ENCODE measurements around the gene RAB17.

The RAB17 gene

DNA sequence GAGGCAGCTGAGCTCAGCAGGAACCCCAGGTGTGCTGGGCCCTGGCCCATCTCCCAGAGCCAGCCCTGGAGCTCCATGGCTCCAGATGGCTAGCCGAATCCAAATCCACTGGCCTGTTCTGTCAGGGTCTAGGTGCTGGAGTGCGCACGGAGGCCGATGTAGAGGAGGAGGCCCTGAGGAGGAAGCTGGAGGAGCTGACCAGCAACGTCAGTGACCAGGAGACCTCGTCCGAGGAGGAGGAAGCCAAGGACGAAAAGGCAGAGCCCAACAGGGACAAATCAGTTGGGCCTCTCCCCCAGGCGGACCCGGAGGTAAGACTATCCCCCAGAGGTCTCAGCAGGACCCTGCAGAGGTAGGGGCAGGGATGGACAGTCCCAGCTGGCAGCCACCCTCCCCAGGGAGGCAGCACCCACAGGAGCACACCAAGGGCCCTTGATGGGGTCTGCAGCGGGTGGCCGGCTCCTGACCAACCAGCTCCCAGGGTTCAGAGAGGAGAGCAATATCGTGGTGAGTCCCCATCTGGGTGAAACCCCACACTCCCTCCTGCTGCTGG lies 50.2 kb downstream of the RAB17 start:
- Histone ChIP-seq H3K9ac (ENCODE audit: low read length) (no peak overlapping the region), H3K36me3 (ENCODE audit: control insufficient read depth, insufficient read depth, low read length) (peaks cover 22% of the 10 kb centered on the region), H3K9me3 (ENCODE audit: control insufficient read depth, low read length) (no peaks in the 10 kb centered on the region), H3K27me3 (ENCODE audit: control insufficient read depth, insufficient read depth, low read length) (no peaks in the 10 kb centered on the region), H3K4me1 (ENCODE audit: control insufficient read depth, insufficient read depth, low read length) (peaks cover 51% of the 10 kb centered on the region), H3K4me3 (ENCODE audit: low read length) (no peak overlapping the region)

DNA sequence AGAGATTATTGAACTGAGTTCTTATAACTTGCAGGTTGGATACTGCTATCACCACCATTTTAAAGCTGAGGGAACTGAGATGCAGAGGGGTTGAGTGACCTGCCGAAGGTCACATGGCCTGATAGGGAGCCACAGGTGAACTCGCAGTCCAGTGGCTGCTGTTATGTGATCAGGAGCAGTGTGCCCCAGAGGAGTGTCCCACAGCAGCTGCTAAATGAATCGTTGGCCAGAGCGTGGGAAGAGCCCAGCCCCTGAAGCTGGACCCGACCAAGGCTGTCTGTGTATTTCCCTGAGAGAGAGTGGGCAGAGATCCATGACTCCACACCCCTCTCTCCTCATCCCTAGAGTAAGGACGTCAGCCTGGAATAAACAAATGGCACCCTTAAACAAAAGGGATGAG lies 50.9 kb downstream of the RAB17 start:
- Histone ChIP-seq H3K27me3 (ENCODE audit: control insufficient read depth, insufficient read depth, low read length) (no peaks in the 10 kb centered on the region), H3K9ac (ENCODE audit: low read length) (no peak overlapping the region), H3K36me3 (ENCODE audit: control insufficient read depth, insufficient read depth, low read length) (peaks cover 22% of the 10 kb centered on the region), H3K4me3 (ENCODE audit: low read length) (no peak overlapping the region), H3K4me1 (ENCODE audit: control insufficient read depth, insufficient read depth, low read length) (peaks cover 56% of the 10 kb centered on the region), H3K9me3 (ENCODE audit: control insufficient read depth, low read length) (no peaks in the 10 kb centered on the region)

DNA sequence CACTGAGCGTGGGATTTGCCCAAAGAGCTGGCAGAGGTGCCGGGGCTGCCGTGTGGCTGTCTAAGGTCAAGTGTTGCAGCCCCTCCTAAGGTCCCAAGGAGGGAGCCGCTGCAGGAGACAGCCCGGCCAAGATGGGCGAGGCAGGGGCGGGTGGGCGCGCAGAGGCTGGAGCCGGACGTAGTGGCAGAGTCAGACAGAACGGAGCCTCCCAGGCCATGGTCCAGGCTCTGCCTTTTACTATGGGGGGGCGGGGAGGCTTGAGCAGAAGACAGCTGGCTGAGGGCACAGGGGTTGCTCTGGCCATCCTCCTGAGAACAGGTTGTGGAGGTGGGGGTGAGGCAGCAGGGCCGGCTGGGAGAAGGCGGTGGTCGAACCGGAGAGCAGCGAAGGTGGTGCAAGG lies 51.6 kb downstream of the RAB17 start:
- Histone ChIP-seq H3K4me3 (ENCODE audit: low read length) (no peak overlapping the region), H3K4me1 (ENCODE audit: control insufficient read depth, insufficient read depth, low read length) (peaks cover 62% of the 10 kb centered on the region), H3K9ac (ENCODE audit: low read length) (no peak overlapping the region), H3K36me3 (ENCODE audit: control insufficient read depth, insufficient read depth, low read length) (peaks cover 27% of the 10 kb centered on the region), H3K27me3 (ENCODE audit: control insufficient read depth, insufficient read depth, low read length) (no peaks in the 10 kb centered on the region), H3K9me3 (ENCODE audit: control insufficient read depth, low read length) (no peaks in the 10 kb centered on the region)

DNA sequence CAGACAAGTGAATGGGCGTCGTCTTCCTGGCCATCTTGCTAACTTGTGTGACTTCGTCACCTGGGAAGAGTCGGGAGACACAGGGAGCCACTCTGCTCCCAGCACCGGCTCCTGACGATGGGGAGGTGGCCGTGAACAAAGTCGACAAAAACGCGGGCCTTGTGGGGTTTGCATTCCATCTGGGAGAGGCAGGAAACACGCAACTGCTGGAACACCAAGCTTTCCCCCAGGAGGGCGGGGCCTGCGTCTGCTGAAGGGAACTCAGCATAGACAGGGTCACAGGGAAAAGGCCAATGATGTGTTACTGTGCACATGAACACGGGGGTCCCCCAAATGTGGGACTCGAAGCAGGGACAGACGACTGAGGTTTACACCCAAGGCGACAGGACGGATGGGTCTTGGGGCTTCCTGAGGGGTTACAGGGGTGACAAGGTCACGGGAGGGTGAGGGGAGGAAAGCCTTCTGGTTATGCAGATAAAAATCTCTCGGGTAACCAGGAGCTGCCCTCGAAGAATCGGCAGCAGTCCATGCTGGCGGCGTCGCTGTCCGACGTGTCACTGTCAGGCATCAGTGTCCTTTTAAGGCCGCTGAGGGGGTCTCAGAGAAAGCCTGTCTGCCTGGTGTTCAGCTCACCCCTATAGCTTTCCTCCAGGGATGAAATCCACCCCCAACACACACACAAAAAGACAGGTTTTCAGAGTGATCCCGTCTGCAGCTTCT lies 52.4 kb downstream of the RAB17 start:
- Histone ChIP-seq H3K4me3 (ENCODE audit: low read length) (no peak overlapping the region), H3K9me3 (ENCODE audit: control insufficient read depth, low read length) (no peaks in the 10 kb centered on the region), H3K36me3 (ENCODE audit: control insufficient read depth, insufficient read depth, low read length) (peaks cover 28% of the 10 kb centered on the region), H3K9ac (ENCODE audit: low read length) (no peak overlapping the region), H3K4me1 (ENCODE audit: control insufficient read depth, insufficient read depth, low read length) (peaks cover 68% of the 10 kb centered on the region), H3K27me3 (ENCODE audit: control insufficient read depth, insufficient read depth, low read length) (no peaks in the 10 kb centered on the region)

DNA sequence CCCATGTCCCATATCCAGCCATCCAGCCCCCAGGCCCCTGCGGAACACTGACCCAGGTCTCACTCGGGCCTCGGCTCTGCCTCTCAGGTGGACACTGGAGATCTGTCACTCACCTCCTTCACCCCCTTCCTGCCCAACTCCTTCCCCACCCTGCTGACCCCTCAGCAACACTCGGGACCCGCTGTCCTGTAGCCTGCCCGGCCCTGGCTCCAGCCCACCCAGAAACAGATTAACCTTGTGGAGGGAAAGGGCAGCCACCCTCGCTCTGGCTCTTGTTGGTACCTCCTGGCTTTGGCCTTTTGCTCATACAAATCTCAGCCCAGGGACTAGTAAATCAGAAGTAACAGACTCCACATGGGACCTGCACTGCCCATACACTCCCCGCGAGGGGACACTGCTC lies 53.9 kb downstream of the RAB17 start:
- Histone ChIP-seq H3K36me3 (ENCODE audit: control insufficient read depth, insufficient read depth, low read length) (peaks cover 31% of the 10 kb centered on the region), H3K4me1 (ENCODE audit: control insufficient read depth, insufficient read depth, low read length) (peaks cover 67% of the 10 kb centered on the region), H3K27me3 (ENCODE audit: control insufficient read depth, insufficient read depth, low read length) (no peaks in the 10 kb centered on the region), H3K9me3 (ENCODE audit: control insufficient read depth, low read length) (no peaks in the 10 kb centered on the region), H3K4me3 (ENCODE audit: low read length) (no peak overlapping the region), H3K9ac (ENCODE audit: low read length) (no peak overlapping the region)

- Histone ChIP-seq H3K9me3 (ENCODE audit: control insufficient read depth, low read length) (no peaks in the 10 kb centered on the region), H3K4me1 (ENCODE audit: control insufficient read depth, insufficient read depth, low read length) (peaks cover 61% of the 10 kb centered on the region), H3K9ac (ENCODE audit: low read length) (no peak overlapping the region), H3K36me3 (ENCODE audit: control insufficient read depth, insufficient read depth, low read length) (peaks cover 27% of the 10 kb centered on the region), H3K4me3 (ENCODE audit: low read length) (no peak overlapping the region), H3K27me3 (ENCODE audit: control insufficient read depth, insufficient read depth, low read length) (no peaks in the 10 kb centered on the region)
These were observed 54.5 kb downstream of the RAB17 start for GRCh38 chr2:237536083-237536415.

DNA sequence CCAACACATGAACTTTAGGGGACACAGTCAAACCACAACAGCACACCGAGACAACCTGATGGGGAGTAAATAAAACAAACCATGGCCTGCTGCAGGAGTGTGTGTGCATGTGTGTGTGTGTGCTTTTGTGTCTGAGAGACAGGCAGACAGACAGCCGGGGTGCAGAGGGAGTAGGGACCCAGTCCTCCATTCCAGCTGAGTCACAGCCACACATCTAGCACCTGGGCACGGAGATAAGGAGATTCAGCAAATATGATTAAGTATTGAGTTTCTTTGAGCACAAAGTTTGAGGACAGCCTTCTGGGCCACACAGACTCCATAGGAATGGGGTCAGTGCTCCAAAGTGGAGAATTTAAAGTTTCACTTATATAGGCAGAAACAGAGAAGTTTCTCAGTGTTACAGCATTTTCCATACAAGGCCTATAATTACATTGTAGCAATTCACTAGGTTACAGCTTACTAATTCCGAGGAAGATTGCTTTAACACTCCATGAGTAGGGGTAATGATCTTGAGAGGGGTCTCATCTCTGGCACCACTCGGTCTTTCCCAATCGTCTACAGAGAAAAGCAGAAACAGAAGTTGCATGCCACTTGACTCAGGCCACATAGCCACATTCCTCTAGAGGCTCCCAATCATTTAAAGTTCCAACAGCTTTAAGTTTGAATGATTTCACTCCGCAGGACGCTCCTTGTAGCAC lies 55.0 kb downstream of the RAB17 start:
- Histone ChIP-seq H3K4me1 (ENCODE audit: control insufficient read depth, insufficient read depth, low read length) (peaks cover 56% of the 10 kb centered on the region), H3K9ac (ENCODE audit: low read length) (no peak overlapping the region), H3K36me3 (ENCODE audit: control insufficient read depth, insufficient read depth, low read length) (peaks cover 31% of the 10 kb centered on the region), H3K9me3 (ENCODE audit: control insufficient read depth, low read length) (no peaks in the 10 kb centered on the region), H3K4me3 (ENCODE audit: low read length) (no peak overlapping the region), H3K27me3 (ENCODE audit: control insufficient read depth, insufficient read depth, low read length) (no peaks in the 10 kb centered on the region)

DNA sequence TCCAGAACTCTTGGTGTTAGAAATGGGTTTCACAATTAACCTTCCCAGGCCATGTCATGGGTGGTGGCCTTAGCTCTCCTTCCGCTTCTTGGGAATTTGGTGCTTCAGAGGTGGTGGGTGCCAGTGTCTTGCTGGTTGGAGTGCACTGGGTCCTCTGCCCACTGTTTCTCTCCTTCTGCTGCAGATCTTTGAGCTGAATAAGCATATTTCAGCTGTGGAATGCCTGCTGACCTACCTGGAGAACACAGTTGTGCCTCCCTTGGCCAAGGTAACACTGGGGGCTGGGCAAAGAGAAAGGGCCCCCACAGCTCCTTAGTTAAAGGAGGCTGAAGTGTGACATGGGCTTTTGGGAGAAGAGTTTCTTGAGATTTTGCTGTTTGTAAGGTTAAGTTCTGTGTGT lies 56.2 kb downstream of the RAB17 start:
- Histone ChIP-seq H3K9me3 (ENCODE audit: control insufficient read depth, low read length) (no peaks in the 10 kb centered on the region), H3K4me3 (ENCODE audit: low read length) (no peak overlapping the region), H3K9ac (ENCODE audit: low read length) (no peak overlapping the region), H3K4me1 (ENCODE audit: control insufficient read depth, insufficient read depth, low read length) (peaks cover 45% of the 10 kb centered on the region), H3K36me3 (ENCODE audit: control insufficient read depth, insufficient read depth, low read length) (peaks cover 31% of the 10 kb centered on the region), H3K27me3 (ENCODE audit: control insufficient read depth, insufficient read depth, low read length) (no peaks in the 10 kb centered on the region)

- H3K9me3 ChIP-seq (ENCODE audit: control insufficient read depth, low read length), result no peaks in the 10 kb centered on the region
These were observed 56.8 kb downstream of the RAB17 start for GRCh38 chr2:237533668-237534161.

GRCh38 chr2:237532160-237532559 lies 58.4 kb downstream of the RAB17 start:
- H3K4me1 ChIP-seq (ENCODE audit: control insufficient read depth, insufficient read depth, low read length), result peaks cover 22% of the 10 kb centered on the region
- no peaks in the 10 kb centered on the region for H3K27me3 ChIP-seq (ENCODE audit: control insufficient read depth, insufficient read depth, low read length)
- H3K36me3 ChIP-seq (ENCODE audit: control insufficient read depth, insufficient read depth, low read length), result peaks cover 26% of the 10 kb centered on the region
- H3K4me3 ChIP-seq (ENCODE audit: low read length), result no peak overlapping the region
- no peak overlapping the region for H3K9ac ChIP-seq (ENCODE audit: low read length)
- H3K9me3 ChIP-seq (ENCODE audit: control insufficient read depth, low read length), result no peaks in the 10 kb centered on the region

More at GRCh38 chr2:237533668-237534161, 56.8 kb downstream of the RAB17 start:
- H3K4me3 ChIP-seq (ENCODE audit: low read length), result no peak overlapping the region
- peaks cover 31% of the 10 kb centered on the region for H3K36me3 ChIP-seq (ENCODE audit: control insufficient read depth, insufficient read depth, low read length)
- no peak overlapping the region for H3K9ac ChIP-seq (ENCODE audit: low read length)
- H3K27me3 ChIP-seq (ENCODE audit: control insufficient read depth, insufficient read depth, low read length), result no peaks in the 10 kb centered on the region
- peaks cover 38% of the 10 kb centered on the region for H3K4me1 ChIP-seq (ENCODE audit: control insufficient read depth, insufficient read depth, low read length)

GRCh38 chr2:237530472-237531433 lies 59.8 kb downstream of the RAB17 start:
- no peak overlapping the region for H3K4me3 ChIP-seq (ENCODE audit: low read length)
- H3K27me3 ChIP-seq (ENCODE audit: control insufficient read depth, insufficient read depth, low read length), result no peaks in the 10 kb centered on the region
- peaks cover 20% of the 10 kb centered on the region for H3K4me1 ChIP-seq (ENCODE audit: control insufficient read depth, insufficient read depth, low read length)
- no peak overlapping the region for H3K9ac ChIP-seq (ENCODE audit: low read length)
- H3K9me3 ChIP-seq (ENCODE audit: control insufficient read depth, low read length), result no peaks in the 10 kb centered on the region
- H3K36me3 ChIP-seq (ENCODE audit: control insufficient read depth, insufficient read depth, low read length), result peaks cover 36% of the 10 kb centered on the region

Data from mucosa of stomach (tissue), 1 donor.